ENCODE measurements around the gene CHIC2. TPM values are rescaled to one million over a fixed set of nuclear protein-coding genes. Genes with fewer than 3 reads are reported as not detected.

The CHIC2 gene
- total and polyA plus RNA-seq, 2 of the 8 experiments (the other 6 are each of a cell fraction or from before 2014, with no cell fraction given) = 4.5 to 10.9 TPM

- Histone ChIP-seq H3K9ac (replicated peaks in 1 of 4; ENCODE audit: extremely low read depth in 1 of 4, low read depth in 3 of 4, low read length in 3 of 4) (no peak overlapping the region), H4K5ac (ENCODE audit: insufficient read length, low read depth, low read length) (no peak overlapping the region), H2AK5ac (ENCODE audit: low read depth, low read length) (no peak overlapping the region), H3K4ac (replicated peaks; ENCODE audit: insufficient read length, low read depth, low read length) (no peak overlapping the region), H2BK15ac (ENCODE audit: low read length) (no peak overlapping the region), H3K36me3 (ENCODE audit: control insufficient read depth in 2 of 4, insufficient read depth in 4 of 4, low read length in 3 of 4) (no peaks in the 10 kb centered on the region), H2AFZ (ENCODE audit: low read length) (no peak overlapping the region), H3K4me3 (ENCODE audit: extremely low read depth in 1 of 4, insufficient read depth in 2 of 4, low read depth in 3 of 4, low read length in 4 of 4) (no peak overlapping the region), H2BK120ac (replicated peaks; ENCODE audit: low read depth, low read length) (no peak overlapping the region), H4K91ac (replicated peaks; ENCODE audit: insufficient read length, low read length) (no peak overlapping the region), H3K9me3 (ENCODE audit: insufficient read depth in 2 of 2, low read depth in 1 of 2, low read length in 1 of 2) (no peaks in the 10 kb centered on the region), H3K14ac (ENCODE audit: insufficient read length) (no peak overlapping the region), H3K79me1 (ENCODE audit: low read depth, low read length) (no peaks in the 10 kb centered on the region), H3K18ac (ENCODE audit: extremely low read depth, low read length) (no peak overlapping the region), H3K23ac (ENCODE audit: insufficient read length) (no peak overlapping the region), H3K27me3 (replicated peaks in 1 of 4; ENCODE audit: control insufficient read depth in 3 of 4, extremely low read depth in 1 of 4, insufficient read depth in 3 of 4, low read length in 3 of 4) (peaks cover 0 to 4% (median under 1%) of the 10 kb centered on the region in 4 experiments; a peak in 1 of 7 replicates), H3K23me2 (ENCODE audit: low read depth, low read length) (no peaks in the 10 kb centered on the region), H2BK20ac (ENCODE audit: low read length) (no peak overlapping the region), H3K4me2 (ENCODE audit: insufficient read depth in 1 of 2, low read depth in 2 of 2, low read length in 2 of 2) (no peak overlapping the region), H3K56ac (replicated peaks; ENCODE audit: insufficient read length, low read depth, low read length) (no peak overlapping the region), H3K79me2 (ENCODE audit: control insufficient read depth in 1 of 2, insufficient read depth in 2 of 2, low read length in 2 of 2) (no peaks in the 10 kb centered on the region), H2BK12ac (ENCODE audit: low read depth, low read length) (no peak overlapping the region), H4K8ac (ENCODE audit: extremely low read depth, insufficient read depth, low read length) (no peak overlapping the region), H4K20me1 (replicated peaks in 1 of 2; ENCODE audit: control insufficient read depth in 1 of 2, insufficient read depth in 2 of 2, low read length in 2 of 2) (no peaks in the 10 kb centered on the region), H3K4me1 (replicated peaks in 1 of 4; ENCODE audit: control insufficient read depth in 3 of 4, insufficient read depth in 4 of 4, low read length in 3 of 4) (no peaks in the 10 kb centered on the region), H3K27ac (ENCODE audit: low read depth, low read length) (no peak overlapping the region), H2BK5ac (ENCODE audit: low read depth, low read length) (no peak overlapping the region)
- 75% methylated on average over 1 of the region's 1 CpG; no CpG with 5 or more reads in 1 of the 2 experiments for WGBS, 2 experiments (ENCODE audit: extremely low coverage in 1 of 2, insufficient coverage in 1 of 2, insufficient read length in 1 of 2, insufficient replicate concordance in 2 of 2, low coverage in 1 of 2, low lambda C conversion rate in 2 of 2, missing lambda C conversion rate in 1 of 2)
- no peak for FAIRE-seq
- ChIA-PET CTCF (ENCODE audit: partially characterized antibody) (no interaction called here), POLR2A (ENCODE audit: partially characterized antibody) (no interaction called here)
- DNase-seq (ENCODE audit: low read depth in 1 of 2, low spot score in 2 of 2) = no peak
- no peak for TF ChIP-seq CTBP2 (IDR thresholded peaks at IDR 0.05; ENCODE audit: borderline replicate concordance, insufficient read depth, insufficient read length, low read length)
- TF ChIP-seq TCF12 (IDR thresholded peaks at IDR 0.05; ENCODE audit: low read depth, low read length) = no peak
- TF ChIP-seq EGR1 (IDR thresholded peaks at IDR 0.05; ENCODE audit: borderline replicate concordance, low read depth, low read length) = no peak
- TF ChIP-seq CHD1 (IDR thresholded peaks at IDR 0.05; ENCODE audit: low read depth, low read length) = no peak
- TF ChIP-seq NANOG (IDR thresholded peaks at IDR 0.05; ENCODE audit: insufficient read depth, low read depth, low read length, poor library complexity, severe bottlenecking) = no peak
- TF ChIP-seq E2F6 (IDR thresholded peaks at IDR 0.05) = no peak
- TF ChIP-seq ASH2L (IDR thresholded peaks at IDR 0.05; ENCODE audit: low read length) = no peak
- no peak for TF ChIP-seq RBBP5 (IDR thresholded peaks at IDR 0.05; ENCODE audit: borderline replicate concordance, low read depth, low read length)
- TF ChIP-seq CTCF (IDR thresholded peaks at IDR 0.05; ENCODE audit: control extremely low read depth in 1 of 3, insufficient read depth in 1 of 3, low read depth in 1 of 3, low read length in 3 of 3) = no peak
- TF ChIP-seq CREB1 (IDR thresholded peaks at IDR 0.05) = no peak
- TF ChIP-seq ATF3 (IDR thresholded peaks at IDR 0.05; ENCODE audit: insufficient read depth, low read depth, low read length) = no peak
Observed at GRCh38 chr4:54082168-54082567, 17.8 kb upstream of the CHIC2 start.

Data from H1 (cell line).